Activated CD8-positive, alpha-beta T cell treated with anti-CD3 and anti-CD28 coated beads, Interleukin-2, amount 10 ng/mL, durations not matched to agents 7 days and 5 days (primary cell): Measurements from ENCODE around the gene CSF2RB. TPM values are rescaled to one million over a fixed set of nuclear protein-coding genes. Genes with fewer than 3 reads are reported as not detected.
A peak's percentile ranks its signal among the peaks of the same experiment; 100 is the strongest.

ENCODE experiments used
- ATAC-seq: fragments of 150-1000 bp; cut with Tn5 transposase; one replicate; pipeline ENCODE4 v1.10.0; 2021; ENCODE audit warnings: moderate library complexity
- CTCF ChIA-PET: fragments of 350-600 bp; sonication (Branson Sonifier 250); formaldehyde crosslinking; loops from one replicate; lab custom pipeline; 2021; ENCODE audit warnings: antibody characterized with exemption; lab: Charles Lee
- POLR2A ChIA-PET: fragments of 350-600 bp; sonication (Branson Sonifier 250); formaldehyde crosslinking; loops from one replicate; lab custom pipeline; 2021; ENCODE audit warnings: antibody characterized with exemption; lab: Charles Lee
- DNase-seq: peaks from one replicate; pipeline ENCODE4 v3.0.0-alpha.2; 2020
- H3K27ac Mint-ChIP-seq: one replicate; pipeline ENCODE4 v1.8.0; 2021; ENCODE audit warnings: mild to moderate bottlenecking, mixed read lengths
- H3K27me3 Mint-ChIP-seq: one replicate; pipeline ENCODE4 v1.8.0; 2021; ENCODE audit warnings: low read depth, mixed read lengths
- H3K36me3 Mint-ChIP-seq: one replicate; pipeline ENCODE4 v1.8.0; 2021; ENCODE audit warnings: low read depth, mixed read lengths
- H3K4me1 Mint-ChIP-seq: one replicate; pipeline ENCODE4 v1.8.0; 2021; ENCODE audit warnings: low read depth, mixed read lengths
- H3K4me3 Mint-ChIP-seq: one replicate; pipeline ENCODE4 v1.8.0; 2021; ENCODE audit warnings: mild to moderate bottlenecking, mixed read lengths
- H3K9me3 Mint-ChIP-seq: one replicate; pipeline ENCODE4 v1.8.0; 2022; ENCODE audit warnings: mixed read lengths; ENCODE audit not compliant: insufficient read depth
- total RNA-seq, 2 experiments: library from RNA; stranded (reverse); gene quantifications; one replicate each; pipeline ENCODE4 v1.2.3, GENCODE V29; 2021

Gene CSF2RB
- total RNA-seq, 2 experiments from 2014 or later: 1.4 TPM

- DNase-seq (no peak), ATAC-seq (no peak)
- H3K4me1 Mint-ChIP-seq: peaks cover 14% of the 10 kb centered on the region
- H3K27me3 Mint-ChIP-seq: peaks cover 8% of the 10 kb centered on the region
- ChIA-PET CTCF (interaction anchor here (2.5 to 3.1 kb wide), 2 partner anchors 36 to 86 kb away, joined by 8 to 16 read pairs; no protein-coding TSS in a partner anchor), POLR2A (interaction anchor here (0.7 kb wide), 1 partner anchor 9 kb away, joined by 3 read pairs; no protein-coding TSS in a partner anchor)
- no peak overlapping the region for H3K27ac Mint-ChIP-seq
- H3K9me3 Mint-ChIP-seq: no peaks in the 10 kb centered on the region
- no peak overlapping the region for H3K4me3 Mint-ChIP-seq
- H3K36me3 Mint-ChIP-seq: peaks cover 5% of the 10 kb centered on the region
Observed at GRCh38 chr22:36891646-36892045, 21.8 kb upstream of the CSF2RB start.

- ATAC-seq (no peak), DNase-seq (no peak)
- no peaks in the 10 kb centered on the region for H3K9me3 Mint-ChIP-seq
- H3K36me3 Mint-ChIP-seq: peaks cover 8% of the 10 kb centered on the region
- no peak overlapping the region for H3K27ac Mint-ChIP-seq
- peaks cover 8% of the 10 kb centered on the region for H3K27me3 Mint-ChIP-seq
- CTCF ChIA-PET: interaction anchor here (2.5 to 3.1 kb wide), 2 partner anchors 36 to 85 kb away, joined by 8 to 16 read pairs; no protein-coding TSS in a partner anchor
- peaks cover 14% of the 10 kb centered on the region for H3K4me1 Mint-ChIP-seq
- no peak overlapping the region for H3K4me3 Mint-ChIP-seq
- POLR2A ChIA-PET: interaction anchor here (1.0 kb wide), 1 partner anchor 9 kb away, joined by 3 read pairs; no protein-coding TSS in a partner anchor
Observed at GRCh38 chr22:36892292-36892691, 21.1 kb upstream of the CSF2RB start.

GRCh38 chr22:36893262-36893661 lies 20.2 kb upstream of the CSF2RB start:
- Mint-ChIP-seq H3K27me3 (peaks cover 8% of the 10 kb centered on the region), H3K9me3 (no peaks in the 10 kb centered on the region), H3K27ac (no peak overlapping the region), H3K36me3 (peaks cover 11% of the 10 kb centered on the region), H3K4me3 (no peak overlapping the region), H3K4me1 (peaks cover 17% of the 10 kb centered on the region)
- ChIA-PET CTCF (interaction anchor here (0.5 to 3.1 kb wide), 3 partner anchors 37 to 537 kb away, joined by 3 to 16 read pairs (median 8); no protein-coding TSS in a partner anchor), POLR2A (interaction anchor here (1.0 to 1.1 kb wide), 2 partner anchors 8 to 20 kb away, joined by 3 to 4 read pairs; no protein-coding TSS in a partner anchor)
- ATAC-seq (no peak), DNase-seq (no peak)

- Mint-ChIP-seq H3K4me1 (peaks cover 20% of the 10 kb centered on the region), H3K9me3 (no peaks in the 10 kb centered on the region), H3K4me3 (no peak overlapping the region), H3K36me3 (peaks cover 14% of the 10 kb centered on the region), H3K27ac (no peak overlapping the region), H3K27me3 (peaks cover 5% of the 10 kb centered on the region)
- no peak for DNase-seq
- ChIA-PET POLR2A (no interaction called here), CTCF (interaction anchor here (0.6 kb wide), 1 partner anchor 11 kb away, joined by 3 read pairs; no protein-coding TSS in a partner anchor)
- ATAC-seq: no peak
Observed at GRCh38 chr22:36894266-36894665, 19.2 kb upstream of the CSF2RB start.

GRCh38 chr22:36897611-36898010 lies 15.8 kb upstream of the CSF2RB start:
- CTCF ChIA-PET: interaction anchor here (1.2 kb wide), 1 partner anchor 42 kb away, joined by 4 read pairs; no protein-coding TSS in a partner anchor
- peaks cover 42% of the 10 kb centered on the region for H3K4me1 Mint-ChIP-seq

GRCh38 chr22:36898690-36899089 lies 14.7 kb upstream of the CSF2RB start:
- DNase-seq (no peak), ATAC-seq (no peak)
- Mint-ChIP-seq H3K9me3 (no peaks in the 10 kb centered on the region), H3K4me3 (no peak overlapping the region), H3K36me3 (peaks cover 14% of the 10 kb centered on the region), H3K27ac (no peak overlapping the region), H3K27me3 (peaks cover 3% of the 10 kb centered on the region), H3K4me1 (peaks cover 43% of the 10 kb centered on the region)
- POLR2A ChIA-PET: no interaction called here
- CTCF ChIA-PET: interaction anchor here (0.8 to 2.5 kb wide), 4 partner anchors 25 to 79 kb away, joined by 3 to 9 read pairs (median 3); no protein-coding TSS in a partner anchor

More at GRCh38 chr22:36897611-36898010, 15.8 kb upstream of the CSF2RB start:
- no peak for ATAC-seq
- Mint-ChIP-seq H3K27me3 (no peaks in the 10 kb centered on the region), H3K27ac (peak overlapping the region; percentile 24), H3K36me3 (peaks cover 14% of the 10 kb centered on the region), H3K9me3 (no peaks in the 10 kb centered on the region), H3K4me3 (no peak overlapping the region)
- POLR2A ChIA-PET: interaction anchor here (0.9 to 1.1 kb wide), 2 partner anchors 24 to 36 kb away, joined by 3 read pairs; no protein-coding TSS in a partner anchor
- DNase-seq: no peak

GRCh38 chr22:36899498-36899897 lies 13.9 kb upstream of the CSF2RB start:
- peaks cover 6% of the 10 kb centered on the region for H3K27me3 Mint-ChIP-seq
- ATAC-seq: no peak
- peaks cover 40% of the 10 kb centered on the region for H3K4me1 Mint-ChIP-seq
- CTCF ChIA-PET: interaction anchor here (0.8 to 3.0 kb wide), 7 partner anchors 26 to 78 kb away, joined by 3 to 9 read pairs (median 4); partner anchors contain the start of gene NCF4
- no peaks in the 10 kb centered on the region for H3K9me3 Mint-ChIP-seq
- no peak overlapping the region for H3K27ac Mint-ChIP-seq
- H3K4me3 Mint-ChIP-seq: no peak overlapping the region
- DNase-seq: no peak
- POLR2A ChIA-PET: no interaction called here
- peaks cover 14% of the 10 kb centered on the region for H3K36me3 Mint-ChIP-seq

GRCh38 chr22:36900225-36900624 lies 13.2 kb upstream of the CSF2RB start:
- no peak overlapping the region for H3K4me3 Mint-ChIP-seq
- H3K27ac Mint-ChIP-seq: peak overlapping the region; percentile 80
- CTCF ChIA-PET: interaction anchor here (0.9 to 3.0 kb wide), 5 partner anchors 26 to 77 kb away, joined by 3 to 9 read pairs (median 7); partner anchors contain the start of gene NCF4

GRCh38 chr22:36900880-36901279 lies 12.5 kb upstream of the CSF2RB start:
- peaks cover 8% of the 10 kb centered on the region for H3K27me3 Mint-ChIP-seq
- peak overlapping the region; percentile 80 for H3K27ac Mint-ChIP-seq
- H3K9me3 Mint-ChIP-seq: no peaks in the 10 kb centered on the region
- H3K4me1 Mint-ChIP-seq: peaks cover 40% of the 10 kb centered on the region
- ATAC-seq: no peak
- no peak for DNase-seq
- H3K4me3 Mint-ChIP-seq: peak overlapping the region; percentile 16
- peaks cover 9% of the 10 kb centered on the region for H3K36me3 Mint-ChIP-seq
- CTCF ChIA-PET: interaction anchor here (1.6 to 3.0 kb wide), 5 partner anchors 26 to 77 kb away, joined by 5 to 9 read pairs (median 7); no protein-coding TSS in a partner anchor
- POLR2A ChIA-PET: interaction anchor here (1.2 kb wide), 2 partner anchors 8 to 9 kb away, joined by 3 read pairs; no protein-coding TSS in a partner anchor

More at GRCh38 chr22:36900225-36900624, 13.2 kb upstream of the CSF2RB start:
- Mint-ChIP-seq H3K4me1 (peaks cover 40% of the 10 kb centered on the region), H3K27me3 (peaks cover 8% of the 10 kb centered on the region), H3K9me3 (no peaks in the 10 kb centered on the region), H3K36me3 (peaks cover 11% of the 10 kb centered on the region)
- DNase-seq (no peak), ATAC-seq (no peak)
- POLR2A ChIA-PET: interaction anchor here (1.2 kb wide), 1 partner anchor 9 kb away, joined by 3 read pairs; no protein-coding TSS in a partner anchor

- ChIA-PET POLR2A (interaction anchor here (1.1 to 1.2 kb wide), 2 partner anchors 9 to 41 kb away, joined by 3 to 4 read pairs; partner anchors contain the start of gene NCF4), CTCF (interaction anchor here (1.0 to 3.0 kb wide), 6 partner anchors 26 to 76 kb away, joined by 3 to 8 read pairs (median 6); no protein-coding TSS in a partner anchor)
Observed at GRCh38 chr22:36901411-36902142, 11.9 kb upstream of the CSF2RB start.

More at GRCh38 chr22:36901411-36902142, 11.9 kb upstream of the CSF2RB start:
- H3K36me3 Mint-ChIP-seq: peaks cover 9% of the 10 kb centered on the region
- H3K4me1 Mint-ChIP-seq: peaks cover 40% of the 10 kb centered on the region
- H3K9me3 Mint-ChIP-seq: no peaks in the 10 kb centered on the region
- H3K27me3 Mint-ChIP-seq: peaks cover 11% of the 10 kb centered on the region
- DNase-seq (peak; percentile 41), ATAC-seq (peak; percentile 70)
- peak overlapping the region; percentile 80 for H3K27ac Mint-ChIP-seq
- peak overlapping the region; percentile 16 for H3K4me3 Mint-ChIP-seq
